ENCODE data around the gene OGFOD2.
A peak's percentile ranks its signal among the peaks of the same experiment; 100 is the strongest.

The OGFOD2 gene

GRCh38 chr12:122985338-122986257 lies 10.6 kb downstream of the OGFOD2 start:
- Histone ChIP-seq H3F3A (ENCODE audit: insufficient read depth, low read length) (0 out of 2 replicates have a peak, but pooled peaks cover 6% of the 10 kb centered on the region), H3K9me3 (ENCODE audit: low read length) (no peaks in the 10 kb centered on the region), H3K4me2 (ENCODE audit: low read length) (no peak overlapping the region), H2AFZ (ENCODE audit: low read length) (no peak overlapping the region), H3K4me1 (ENCODE audit: insufficient read depth, low read length, severe bottlenecking) (peaks cover 41% of the 10 kb centered on the region), H3K9me2 (ENCODE audit: low read depth, low read length) (no peaks in the 10 kb centered on the region), H3K9ac (ENCODE audit: low read length) (peak overlapping the region; percentile 1; the same call in 1 of the 2 replicates), H3K79me2 (ENCODE audit: insufficient read depth, low read length) (no peaks in the 10 kb centered on the region), H3K4me3 (ENCODE audit: low read depth, low read length, poor library complexity, severe bottlenecking) (no peak overlapping the region), H3K27me3 (ENCODE audit: insufficient read depth, low read length) (no peaks in the 10 kb centered on the region), H4K20me1 (ENCODE audit: insufficient read depth, low read length) (no peaks in the 10 kb centered on the region), H3K27ac (ENCODE audit: low read depth, low read length, poor library complexity, severe bottlenecking) (peak overlapping the region; percentile 74), H3K36me3 (ENCODE audit: insufficient read depth, low read length) (peaks cover 91% of the 10 kb centered on the region)
- TF ChIP-seq, protein P1, sequence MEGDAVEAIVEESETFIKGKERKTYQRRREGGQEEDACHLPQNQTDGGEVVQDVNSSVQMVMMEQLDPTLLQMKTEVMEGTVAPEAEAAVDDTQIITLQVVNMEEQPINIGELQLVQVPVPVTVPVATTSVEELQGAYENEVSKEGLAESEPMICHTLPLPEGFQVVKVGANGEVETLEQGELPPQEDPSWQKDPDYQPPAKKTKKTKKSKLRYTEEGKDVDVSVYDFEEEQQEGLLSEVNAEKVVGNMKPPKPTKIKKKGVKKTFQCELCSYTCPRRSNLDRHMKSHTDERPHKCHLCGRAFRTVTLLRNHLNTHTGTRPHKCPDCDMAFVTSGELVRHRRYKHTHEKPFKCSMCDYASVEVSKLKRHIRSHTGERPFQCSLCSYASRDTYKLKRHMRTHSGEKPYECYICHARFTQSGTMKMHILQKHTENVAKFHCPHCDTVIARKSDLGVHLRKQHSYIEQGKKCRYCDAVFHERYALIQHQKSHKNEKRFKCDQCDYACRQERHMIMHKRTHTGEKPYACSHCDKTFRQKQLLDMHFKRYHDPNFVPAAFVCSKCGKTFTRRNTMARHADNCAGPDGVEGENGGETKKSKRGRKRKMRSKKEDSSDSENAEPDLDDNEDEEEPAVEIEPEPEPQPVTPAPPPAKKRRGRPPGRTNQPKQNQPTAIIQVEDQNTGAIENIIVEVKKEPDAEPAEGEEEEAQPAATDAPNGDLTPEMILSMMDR (IDR thresholded peaks at IDR 0.05; ENCODE audit: low read length) = no peak
- no peak for TF ChIP-seq EZH2 (IDR thresholded peaks at IDR 0.05; ENCODE audit: borderline replicate concordance, low read length)

DNA sequence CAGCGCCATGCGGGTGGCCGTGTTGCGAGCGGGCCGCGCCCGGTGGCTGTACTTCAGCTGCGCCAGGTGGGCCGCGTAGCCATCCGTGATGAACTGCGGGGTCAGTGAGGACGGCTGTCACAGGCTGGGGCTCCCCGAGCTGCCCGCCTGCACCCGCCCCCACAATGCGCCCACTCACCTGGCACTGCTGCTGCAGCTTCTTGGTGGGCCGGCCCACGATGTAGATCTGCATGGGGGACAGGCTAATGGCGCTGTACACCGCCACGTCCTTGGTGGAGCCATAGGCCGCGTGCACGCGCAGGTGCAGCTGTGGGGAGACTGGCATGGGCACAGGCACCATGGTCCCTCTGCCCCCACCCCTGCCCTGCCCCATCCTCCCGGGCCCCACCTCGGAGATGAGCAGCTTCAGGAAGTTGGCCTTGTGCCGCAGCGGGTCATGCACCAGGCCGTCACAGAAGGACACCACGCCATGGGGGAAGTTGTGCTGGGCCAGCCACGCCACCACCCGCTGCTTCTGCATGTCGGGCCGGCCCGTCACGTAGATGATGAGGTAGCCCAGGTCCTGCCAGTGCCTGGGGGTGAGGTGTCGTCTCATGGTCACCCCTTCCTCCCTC lies 11.3 kb downstream of the OGFOD2 start:
- no peaks in the 10 kb centered on the region for H3K9me2 ChIP-seq (ENCODE audit: low read depth, low read length)
- H3K27me3 ChIP-seq (ENCODE audit: insufficient read depth, low read length) = no peaks in the 10 kb centered on the region
- H3K4me2 ChIP-seq (ENCODE audit: low read length) = no peak overlapping the region
- 0 out of 2 replicates have a peak, but pooled peaks cover 6% of the 10 kb centered on the region for H3F3A ChIP-seq (ENCODE audit: insufficient read depth, low read length)
- TF ChIP-seq, protein P1 (IDR thresholded peaks at IDR 0.05; ENCODE audit: low read length) = no peak
- no peak for TF ChIP-seq EZH2 (IDR thresholded peaks at IDR 0.05; ENCODE audit: borderline replicate concordance, low read length)
- no peaks in the 10 kb centered on the region for H4K20me1 ChIP-seq (ENCODE audit: insufficient read depth, low read length)
- H3K9me3 ChIP-seq (ENCODE audit: low read length) = no peaks in the 10 kb centered on the region
- no peak overlapping the region for H3K9ac ChIP-seq (ENCODE audit: low read length)
- H3K36me3 ChIP-seq (ENCODE audit: insufficient read depth, low read length) = peaks cover 93% of the 10 kb centered on the region
- H3K27ac ChIP-seq (ENCODE audit: low read depth, low read length, poor library complexity, severe bottlenecking) = no peak overlapping the region
- no peaks in the 10 kb centered on the region for H3K79me2 ChIP-seq (ENCODE audit: insufficient read depth, low read length)
- H3K4me1 ChIP-seq (ENCODE audit: insufficient read depth, low read length, severe bottlenecking) = peaks cover 41% of the 10 kb centered on the region
- no peak overlapping the region for H3K4me3 ChIP-seq (ENCODE audit: low read depth, low read length, poor library complexity, severe bottlenecking)
- H2AFZ ChIP-seq (ENCODE audit: low read length) = no peak overlapping the region

GRCh38 chr12:122987086-122987951 lies 12.3 kb downstream of the OGFOD2 start:
- no peaks in the 10 kb centered on the region for H3K79me2 ChIP-seq (ENCODE audit: insufficient read depth, low read length)
- H3K36me3 ChIP-seq (ENCODE audit: insufficient read depth, low read length) = peaks cover 93% of the 10 kb centered on the region
- H3K9me3 ChIP-seq (ENCODE audit: low read length) = no peaks in the 10 kb centered on the region
- H3K9ac ChIP-seq (ENCODE audit: low read length) = no peak overlapping the region
- H3K27me3 ChIP-seq (ENCODE audit: insufficient read depth, low read length) = no peaks in the 10 kb centered on the region
- 0 out of 2 replicates have a peak, but pooled peaks cover 6% of the 10 kb centered on the region for H3F3A ChIP-seq (ENCODE audit: insufficient read depth, low read length)
- no peak overlapping the region for H3K4me2 ChIP-seq (ENCODE audit: low read length)
- H4K20me1 ChIP-seq (ENCODE audit: insufficient read depth, low read length) = no peaks in the 10 kb centered on the region
- no peaks in the 10 kb centered on the region for H3K9me2 ChIP-seq (ENCODE audit: low read depth, low read length)
- H3K27ac ChIP-seq (ENCODE audit: low read depth, low read length, poor library complexity, severe bottlenecking) = no peak overlapping the region
- H3K4me3 ChIP-seq (ENCODE audit: low read depth, low read length, poor library complexity, severe bottlenecking) = no peak overlapping the region
- peaks cover 32% of the 10 kb centered on the region for H3K4me1 ChIP-seq (ENCODE audit: insufficient read depth, low read length, severe bottlenecking)
- H2AFZ ChIP-seq (ENCODE audit: low read length) = no peak overlapping the region
- TF ChIP-seq, protein P1 (IDR thresholded peaks at IDR 0.05; ENCODE audit: low read length) = no peak
- TF ChIP-seq EZH2 (IDR thresholded peaks at IDR 0.05; ENCODE audit: borderline replicate concordance, low read length) = no peak
